Measurements from ENCODE around the gene DACT1. TPM values are rescaled to one million over a fixed set of nuclear protein-coding genes. Genes with fewer than 3 reads are reported as not detected.

The DACT1 gene
- total and polyA plus RNA-seq, 2 of the 13 experiments (the other 11 are each of a cell fraction or from before 2014, with no cell fraction given) = 0.01 TPM; not detected in 1

GRCh38 chr14:58693048-58693447, 55.3 kb downstream of the DACT1 start:
- no peak overlapping the region for H3K27ac ChIP-seq (ENCODE audit: extremely low read length, insufficient read depth, low read length)
- intact Hi-C loops (cut with micrococcal nuclease; ENCODE audit: unreplicated experiment) (no loop called here), in situ Hi-C loops (cut with HindIII; ENCODE audit: extremely low pct_ligation_motif_present, low pct_unique_long_range_greater_than_20kb) (no loop called here)
- 16% methylated on average over 4 of the region's 4 CpGs for WGBS (ENCODE audit: low lambda C conversion rate)
- no peak for DNase-seq (ENCODE audit: low spot score)
- no peak overlapping the region for H3K9ac ChIP-seq (ENCODE audit: insufficient read depth, low read depth, low read length)
- ChIA-PET POLR2A (no interaction called here), CTCF (ENCODE audit: low intra/inter-chr PET ratio, low total read pairs) (no interaction called here)
- no peak for TF ChIP-seq ZFAT (CRISPR knock-in tag; conservative IDR thresholded peaks at IDR 0.05)
- TF ChIP-seq ZNF235 (CRISPR knock-in tag; IDR thresholded peaks at IDR 0.05; ENCODE audit: borderline replicate concordance) = no peak
- TF ChIP-seq IKZF4 (CRISPR knock-in tag; IDR thresholded peaks at IDR 0.05; ENCODE audit: borderline replicate concordance, low read depth, not compliant biosample characterization) = no peak
- no peak for TF ChIP-seq ZFYVE20 (CRISPR knock-in tag; IDR thresholded peaks at IDR 0.05; ENCODE audit: borderline replicate concordance, low read depth)
- no peak for TF ChIP-seq ZNF552 (CRISPR knock-in tag; IDR thresholded peaks at IDR 0.05; ENCODE audit: borderline replicate concordance)
- no peak for TF ChIP-seq FOXO1 (CRISPR knock-in tag; IDR thresholded peaks at IDR 0.05)
- TF ChIP-seq TERF1 (CRISPR knock-in tag; IDR thresholded peaks at IDR 0.05) = no peak
- TF ChIP-seq IRF2 (CRISPR knock-in tag; IDR thresholded peaks at IDR 0.05) = no peak
- TF ChIP-seq SMC3 (IDR thresholded peaks at IDR 0.05; ENCODE audit: low read length) = no peak
- H4K20me1 ChIP-seq (ENCODE audit: insufficient read depth, low read length) = no peaks in the 10 kb centered on the region
- no peaks in the 10 kb centered on the region for H3K36me3 ChIP-seq (replicated peaks in 1 of 2; ENCODE audit: control insufficient read depth in 1 of 2, insufficient read depth in 2 of 2, low read length in 2 of 2)
- no peak overlapping the region for H3K4me2 ChIP-seq (ENCODE audit: low read depth, low read length)
- FAIRE-seq = no peak
- H2AFZ ChIP-seq (ENCODE audit: low read length) = no peak overlapping the region
- no peak overlapping the region for H3K4me3 ChIP-seq (replicated peaks in 1 of 3; ENCODE audit: insufficient read depth in 1 of 3, low read depth in 2 of 3, low read length in 3 of 3)
- H3K9me3 ChIP-seq (ENCODE audit: low read length) = peaks cover 5% of the 10 kb centered on the region
- BruUV-seq (replicated peaks) = no TSS peak
- no peaks in the 10 kb centered on the region for H3K27me3 ChIP-seq (ENCODE audit: control insufficient read depth in 1 of 2, insufficient read depth in 2 of 2, low read length in 2 of 2)
- no peak for ATAC-seq
- H3K79me2 ChIP-seq (ENCODE audit: insufficient read depth, low read length) = no peaks in the 10 kb centered on the region
- peaks cover 10% of the 10 kb centered on the region for H3K4me1 ChIP-seq (ENCODE audit: insufficient read depth, low read length)

All from HepG2 (cell line).